Astrocyte (in vitro differentiated cells and primary cell): Measurements from ENCODE around the gene TMEM81.

ENCODE experiments used
- CTCF ChIP-seq: IDR thresholded peaks from 2 replicates; pipeline ENCODE4 v1.5.1; 2011; ENCODE audit warnings: low read depth, mild to moderate bottlenecking, inconsistent platforms, low read length, moderate library complexity; ENCODE audit not compliant: insufficient read depth
- EZH2 ChIP-seq: IDR thresholded peaks from 2 replicates; pipeline ENCODE4 v1.6.1; 2012; ENCODE audit warnings: mild to moderate bottlenecking, low read length, inconsistent platforms; ENCODE audit not compliant: insufficient read depth

DNA sequence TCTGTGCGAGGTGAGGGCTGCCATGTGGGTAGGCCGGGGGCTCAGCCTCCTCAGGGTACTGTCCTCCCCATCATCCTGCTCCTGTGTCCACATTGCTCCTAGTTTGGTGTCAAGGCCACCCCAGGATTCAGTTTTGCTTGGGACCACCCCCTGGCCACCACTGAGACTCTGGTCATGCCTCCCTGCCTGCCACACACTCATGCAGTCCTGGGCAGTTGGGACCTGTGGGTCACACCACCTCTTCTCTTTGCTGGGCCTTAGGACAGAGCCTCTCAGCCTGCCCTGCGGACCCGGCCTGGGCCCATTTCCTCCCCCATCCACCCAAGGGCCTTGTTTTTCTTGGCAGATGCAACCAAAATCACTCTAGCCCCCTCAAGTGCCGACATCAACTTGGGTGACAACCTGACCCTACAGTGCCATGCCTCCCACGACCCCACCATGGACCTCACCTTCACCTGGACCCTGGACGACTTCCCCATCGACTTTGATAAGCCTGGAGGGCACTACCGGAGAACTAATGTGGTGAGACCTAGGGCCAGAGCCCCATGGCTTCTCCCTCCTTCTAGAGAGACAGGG lies 19.4 kb downstream of the TMEM81 start:
- TF ChIP-seq CTCF (no peak), EZH2 (no peak)
